HCT116 (cell line): Measurements from ENCODE around the gene AUTS2. TPM values are rescaled to one million over a fixed set of nuclear protein-coding genes. Genes with fewer than 3 reads are reported as not detected.

Experiments
- ATAC-seq: fragments of 200-7000 bp; cut with Tn5 transposase; 2 replicates; pipeline ENCODE4 v1.9.1; 2020; ENCODE audit warnings: mild to moderate bottlenecking, moderate library complexity
- BruUV-seq: library from RNA; stranded (reverse); fragments of 400-500 nt; replicated peaks from 2 replicates; lab custom pipeline; 2021; lab: Mats Ljungman, UMichigan
- CTCF ChIA-PET: fragments of 300-600 bp; sonication (Branson Sonifier 250); formaldehyde crosslinking; loops from one replicate; lab custom pipeline; 2021; ENCODE audit warnings: antibody characterized with exemption; lab: Charles Lee
- POLR2A ChIA-PET: fragments of 300-600, 350-600 bp; sonication (Branson Sonifier 250); formaldehyde crosslinking; loops from one replicate; lab custom pipeline; 2021; ENCODE audit warnings: antibody characterized with exemption; lab: Charles Lee
- RAD21 ChIA-PET, 2 experiments: fragments of 300-600 bp; sonication (Branson Sonifier 250); formaldehyde crosslinking; loops; one replicate each; lab custom pipeline; 2023; ENCODE audit warnings: low total read pairs in 2 of 2; ENCODE audit not compliant: uncharacterized antibody in 2 of 2, unreplicated experiment in 2 of 2, low non-redundant PET in 1 of 2; lab: Charles Lee
- DNase-seq: peaks from one replicate; pipeline ENCODE4 v3.0.0-alpha.2; 2010; ENCODE audit warnings: low read depth, low spot score
- H2AFZ ChIP-seq: fragments of 200-600 bp; shearing (Covaris generic), sonication (generic); 2 replicates; pipeline ENCODE4 v1.6.1; 2017; ENCODE audit warnings: low read depth, mixed run types, mixed read lengths, antibody characterized with exemption, low read length; ENCODE audit not compliant: poor library complexity, severe bottlenecking
- H3K27ac ChIP-seq: 2 replicates; pipeline ENCODE4 v1.5.1; 2012; ENCODE audit warnings: low read depth, low read length
- H3K27me3 ChIP-seq: fragments of 200-600 bp; sonication (generic); 2 replicates; pipeline ENCODE4 v1.6.1; 2016; ENCODE audit warnings: mixed run types, low read length, mixed read lengths; ENCODE audit not compliant: insufficient read depth
- H3K36me3 ChIP-seq, 2 experiments: fragments of 200-500 bp in 1 of 2; fragments of 200-600 bp in 1 of 2; sonication (Bioruptor generic) in 1 of 2; sonication (generic) in 1 of 2; 2 replicates each; pipeline versions ENCODE4 v1.5.1 to v1.6.1; 2014 to 2016; ENCODE audit warnings: low read length in 2 of 2, inconsistent platforms in 1 of 2, mixed read lengths in 1 of 2, mixed run types in 1 of 2; ENCODE audit not compliant: insufficient read depth in 2 of 2, control insufficient read depth in 1 of 2
- H3K4me1 ChIP-seq, 2 experiments: fragments of 200-600 bp in 1 of 2; sonication (generic) in 1 of 2; 2 replicates each; pipeline versions ENCODE4 v1.5.1 to v1.6.1; 2012 to 2017; ENCODE audit warnings: low read length in 2 of 2, inconsistent platforms in 1 of 2, mild to moderate bottlenecking in 1 of 2, mixed read lengths in 1 of 2, mixed run types in 1 of 2, moderate library complexity in 1 of 2; ENCODE audit not compliant: insufficient read depth in 2 of 2, control insufficient read depth in 1 of 2
- H3K4me2 ChIP-seq: fragments of 200-600 bp; sonication (generic); 2 replicates; pipeline ENCODE4 v1.6.1; 2017; ENCODE audit warnings: mixed run types, low read length, mixed read lengths
- H3K4me3 ChIP-seq, 2 experiments: fragments of 200-600 bp in 1 of 2; sonication (generic) in 1 of 2; replicated peaks in 1 of 2; 2 replicates each; pipeline ENCODE4 v1.5.1; 2011 to 2016; ENCODE audit warnings: low read length in 2 of 2, control low read depth in 1 of 2, low read depth in 1 of 2, mild to moderate bottlenecking in 1 of 2, mixed read lengths in 1 of 2, mixed run types in 1 of 2
- H3K79me2 ChIP-seq: fragments of 200-600 bp; sonication (generic); 2 replicates; pipeline ENCODE4 v1.6.1; 2017; ENCODE audit warnings: mild to moderate bottlenecking, mixed run types, low read length, moderate library complexity, mixed read lengths; ENCODE audit not compliant: insufficient read depth
- H3K9ac ChIP-seq: fragments of 200-600 bp; sonication (generic); 2 replicates; pipeline ENCODE4 v1.6.1; 2016; ENCODE audit warnings: low read length, mixed read lengths
- H3K9me2 ChIP-seq: fragments of 200-600 bp; sonication (generic), shearing (Covaris generic); 2 replicates; pipeline ENCODE4 v1.6.1; 2017; ENCODE audit warnings: mixed run types, mild to moderate bottlenecking, moderate library complexity; ENCODE audit not compliant: insufficient read depth
- H3K9me3 ChIP-seq, 2 experiments: fragments of 200-500 bp in 1 of 2; fragments of 200-600 bp in 1 of 2; sonication (Bioruptor generic) in 1 of 2; sonication (generic) in 1 of 2; 2 replicates each; pipeline ENCODE4 v1.6.1; 2014 to 2017; ENCODE audit warnings: low read length in 2 of 2, mixed read lengths in 2 of 2, inconsistent platforms in 1 of 2, low read depth in 1 of 2, mild to moderate bottlenecking in 1 of 2, mixed run types in 1 of 2, moderate library complexity in 1 of 2; ENCODE audit not compliant: control insufficient read depth in 1 of 2, insufficient read depth in 1 of 2
- H4K20me1 ChIP-seq: fragments of 200-600 bp; sonication (generic), shearing (Covaris generic); 2 replicates; pipeline ENCODE4 v1.6.1; 2017; ENCODE audit warnings: mixed run types, mild to moderate bottlenecking, moderate library complexity; ENCODE audit not compliant: insufficient read depth
- ATF3 ChIP-seq: IDR thresholded peaks from 2 replicates; pipeline ENCODE4 v1.6.1; 2012
- CBX3 ChIP-seq: IDR thresholded peaks from 2 replicates; pipeline ENCODE4 v1.6.1; 2012; ENCODE audit warnings: low read depth
- EGR1 ChIP-seq: IDR thresholded peaks from 2 replicates; pipeline ENCODE4 v1.6.1; 2012; ENCODE audit warnings: low read depth
- ELF1 ChIP-seq: IDR thresholded peaks from 2 replicates; pipeline ENCODE4 v1.6.1; 2012; ENCODE audit warnings: low read depth, borderline replicate concordance
- EZH2 ChIP-seq: fragments of 200-600 bp; sonication (generic); IDR thresholded peaks from 2 replicates; pipeline ENCODE4 v1.6.1; 2017; ENCODE audit warnings: antibody characterized with exemption, mixed run types
- EZH2phosphoT487 ChIP-seq: fragments of 200-600 bp; IDR thresholded peaks from 2 replicates; pipeline ENCODE4 v1.6.1; 2018; ENCODE audit warnings: antibody characterized with exemption, borderline replicate concordance
- FOSL1 ChIP-seq: IDR thresholded peaks from 2 replicates; pipeline ENCODE4 v1.6.1; 2012; ENCODE audit warnings: low read depth
- JUND ChIP-seq: IDR thresholded peaks from 2 replicates; pipeline ENCODE4 v1.6.1; 2012
- MAX ChIP-seq: IDR thresholded peaks from 2 replicates; pipeline ENCODE4 v1.6.1; 2012
- POLR2AphosphoS5 ChIP-seq: IDR thresholded peaks from 2 replicates; pipeline ENCODE4 v1.6.1; 2011; ENCODE audit warnings: mild to moderate bottlenecking, low read depth, low read length, moderate library complexity
- RAD21 ChIP-seq: IDR thresholded peaks from 2 replicates; pipeline ENCODE4 v1.6.1; 2012; ENCODE audit warnings: low read depth, mild to moderate bottlenecking
- SIN3A ChIP-seq: IDR thresholded peaks from 2 replicates; pipeline ENCODE4 v1.6.1; 2012; ENCODE audit warnings: low read depth
- SP1 ChIP-seq: IDR thresholded peaks from 2 replicates; pipeline ENCODE4 v1.6.1; 2012; ENCODE audit warnings: low read depth
- SRF ChIP-seq: IDR thresholded peaks from 2 replicates; pipeline ENCODE4 v1.6.1; 2012; ENCODE audit warnings: low read depth
- YY1 ChIP-seq: IDR thresholded peaks from 2 replicates; pipeline ENCODE4 v1.6.1; 2011; ENCODE audit warnings: low read length, low read depth, moderate library complexity, mild to moderate bottlenecking; ENCODE audit not compliant: insufficient replicate concordance; ENCODE audit errors: extremely low read depth
- ZFX ChIP-seq: fragments of 450-650 bp; IDR thresholded peaks from 2 replicates; pipeline ENCODE4 v1.6.1; 2017
- ZNF274 ChIP-seq: fragments of 200-500 bp; sonication (Bioruptor generic); IDR thresholded peaks from 2 replicates; pipeline ENCODE4 v1.6.1; 2014; ENCODE audit warnings: mild to moderate bottlenecking, low read depth, low read length, inconsistent platforms
- intact Hi-C: fragments of 100-400 bp; cut with micrococcal nuclease; formaldehyde crosslinking; loops from 2 replicates; pipeline ENCODE4 v1.10.0; 2022
- total RNA-seq: library from RNA; stranded (reverse); gene quantifications from one replicate; pipeline ENCODE4 v1.2.1, GENCODE V29; 2021; ENCODE audit not compliant: unreplicated experiment
- TF ChIP-seq, protein P1 (sequence below): IDR thresholded peaks from 2 replicates; pipeline ENCODE4 v1.6.1; 2011; ENCODE audit warnings: mild to moderate bottlenecking, low read length, moderate library complexity; ENCODE audit not compliant: insufficient replicate concordance; ENCODE audit errors: extremely low read depth
- TF ChIP-seq, protein P2 (sequence below): IDR thresholded peaks from 2 replicates; pipeline ENCODE4 v1.6.1; 2012; ENCODE audit warnings: low read depth

The AUTS2 gene
- total RNA-seq, 1 experiment from 2014 or later = 0.93 TPM

GRCh38 chr7:70353330-70353945, 755.2 kb downstream of the AUTS2 start:
- Histone ChIP-seq H3K36me3 (no peaks in the 10 kb centered on the region), H3K4me3 (no peak overlapping the region), H3K79me2 (no peaks in the 10 kb centered on the region), H3K27ac (no peak overlapping the region), H4K20me1 (no peaks in the 10 kb centered on the region), H3K4me1 (no peaks in the 10 kb centered on the region), H3K27me3 (no peaks in the 10 kb centered on the region), H3K4me2 (no peak overlapping the region), H3K9me2 (no peaks in the 10 kb centered on the region), H3K9me3 (peaks cover 4 to 17% of the 10 kb centered on the region in 2 experiments; a peak in 2 of 4 replicates), H2AFZ (no peak overlapping the region), H3K9ac (no peak overlapping the region)
- ChIA-PET RAD21 (no interaction called here), CTCF (no interaction called here), POLR2A (no interaction called here)
- BruUV-seq = no TSS peak
- DNase-seq (no peak), ATAC-seq (no peak)
- TF ChIP-seq FOSL1 (no peak), MAX (no peak), EGR1 (no peak), EZH2 (no peak), ZNF274 (no peak), JUND (no peak), SRF (no peak), SIN3A (no peak), POLR2AphosphoS5 (no peak), EZH2phosphoT487 (no peak), RAD21 (no peak), SP1 (no peak), YY1 (no peak), ZFX (no peak), CBX3 (no peak), ATF3 (no peak), ELF1 (no peak)
- TF ChIP-seq, protein P1, sequence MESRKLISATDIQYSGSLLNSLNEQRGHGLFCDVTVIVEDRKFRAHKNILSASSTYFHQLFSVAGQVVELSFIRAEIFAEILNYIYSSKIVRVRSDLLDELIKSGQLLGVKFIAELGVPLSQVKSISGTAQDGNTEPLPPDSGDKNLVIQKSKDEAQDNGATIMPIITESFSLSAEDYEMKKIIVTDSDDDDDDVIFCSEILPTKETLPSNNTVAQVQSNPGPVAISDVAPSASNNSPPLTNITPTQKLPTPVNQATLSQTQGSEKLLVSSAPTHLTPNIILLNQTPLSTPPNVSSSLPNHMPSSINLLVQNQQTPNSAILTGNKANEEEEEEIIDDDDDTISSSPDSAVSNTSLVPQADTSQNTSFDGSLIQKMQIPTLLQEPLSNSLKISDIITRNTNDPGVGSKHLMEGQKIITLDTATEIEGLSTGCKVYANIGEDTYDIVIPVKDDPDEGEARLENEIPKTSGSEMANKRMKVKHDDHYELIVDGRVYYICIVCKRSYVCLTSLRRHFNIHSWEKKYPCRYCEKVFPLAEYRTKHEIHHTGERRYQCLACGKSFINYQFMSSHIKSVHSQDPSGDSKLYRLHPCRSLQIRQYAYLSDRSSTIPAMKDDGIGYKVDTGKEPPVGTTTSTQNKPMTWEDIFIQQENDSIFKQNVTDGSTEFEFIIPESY = no peak
- TF ChIP-seq, protein P2, sequence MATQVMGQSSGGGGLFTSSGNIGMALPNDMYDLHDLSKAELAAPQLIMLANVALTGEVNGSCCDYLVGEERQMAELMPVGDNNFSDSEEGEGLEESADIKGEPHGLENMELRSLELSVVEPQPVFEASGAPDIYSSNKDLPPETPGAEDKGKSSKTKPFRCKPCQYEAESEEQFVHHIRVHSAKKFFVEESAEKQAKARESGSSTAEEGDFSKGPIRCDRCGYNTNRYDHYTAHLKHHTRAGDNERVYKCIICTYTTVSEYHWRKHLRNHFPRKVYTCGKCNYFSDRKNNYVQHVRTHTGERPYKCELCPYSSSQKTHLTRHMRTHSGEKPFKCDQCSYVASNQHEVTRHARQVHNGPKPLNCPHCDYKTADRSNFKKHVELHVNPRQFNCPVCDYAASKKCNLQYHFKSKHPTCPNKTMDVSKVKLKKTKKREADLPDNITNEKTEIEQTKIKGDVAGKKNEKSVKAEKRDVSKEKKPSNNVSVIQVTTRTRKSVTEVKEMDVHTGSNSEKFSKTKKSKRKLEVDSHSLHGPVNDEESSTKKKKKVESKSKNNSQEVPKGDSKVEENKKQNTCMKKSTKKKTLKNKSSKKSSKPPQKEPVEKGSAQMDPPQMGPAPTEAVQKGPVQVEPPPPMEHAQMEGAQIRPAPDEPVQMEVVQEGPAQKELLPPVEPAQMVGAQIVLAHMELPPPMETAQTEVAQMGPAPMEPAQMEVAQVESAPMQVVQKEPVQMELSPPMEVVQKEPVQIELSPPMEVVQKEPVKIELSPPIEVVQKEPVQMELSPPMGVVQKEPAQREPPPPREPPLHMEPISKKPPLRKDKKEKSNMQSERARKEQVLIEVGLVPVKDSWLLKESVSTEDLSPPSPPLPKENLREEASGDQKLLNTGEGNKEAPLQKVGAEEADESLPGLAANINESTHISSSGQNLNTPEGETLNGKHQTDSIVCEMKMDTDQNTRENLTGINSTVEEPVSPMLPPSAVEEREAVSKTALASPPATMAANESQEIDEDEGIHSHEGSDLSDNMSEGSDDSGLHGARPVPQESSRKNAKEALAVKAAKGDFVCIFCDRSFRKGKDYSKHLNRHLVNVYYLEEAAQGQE = no peak
- intact Hi-C loops = no loop called here
